A549 (cell line): ENCODE results near the gene GLRX3.

Experiments
- CEBPB ChIP-seq, 2 experiments: fragments of >200 bp in 1 of 2; sonication (Bioruptor Twin) in 1 of 2; formaldehyde crosslinking in 1 of 2; IDR thresholded peaks; 2 replicates each; pipeline ENCODE4 v1.6.1; 2012 to 2016
- EHMT2 ChIP-seq: fragments of 200-600 bp; sonication (generic); IDR thresholded peaks from 2 replicates; pipeline ENCODE4 v1.6.1; 2016; ENCODE audit warnings: antibody characterized with exemption, low read depth, mild to moderate bottlenecking, moderate library complexity
- KDM1A ChIP-seq: fragments of 200-600 bp; sonication (generic); IDR thresholded peaks from 2 replicates; pipeline ENCODE4 v1.6.1; 2016; ENCODE audit warnings: low read depth, mild to moderate bottlenecking
- NR3C1 ChIP-seq: fragments of >200 bp; sonication (Bioruptor Twin); formaldehyde crosslinking; IDR thresholded peaks from 3 replicates; pipeline ENCODE4 v1.6.1; 2017
- RCOR1 ChIP-seq: fragments of 150-350 bp; IDR thresholded peaks from 2 replicates; pipeline ENCODE4 v1.6.1; 2014; ENCODE audit warnings: antibody characterized with exemption, low read length, low read depth
- TF ChIP-seq, protein P1 (sequence below): fragments of >200 bp; sonication (Bioruptor Twin); formaldehyde crosslinking; IDR thresholded peaks from 3 replicates; pipeline ENCODE4 v1.5.1; 2016

DNA sequence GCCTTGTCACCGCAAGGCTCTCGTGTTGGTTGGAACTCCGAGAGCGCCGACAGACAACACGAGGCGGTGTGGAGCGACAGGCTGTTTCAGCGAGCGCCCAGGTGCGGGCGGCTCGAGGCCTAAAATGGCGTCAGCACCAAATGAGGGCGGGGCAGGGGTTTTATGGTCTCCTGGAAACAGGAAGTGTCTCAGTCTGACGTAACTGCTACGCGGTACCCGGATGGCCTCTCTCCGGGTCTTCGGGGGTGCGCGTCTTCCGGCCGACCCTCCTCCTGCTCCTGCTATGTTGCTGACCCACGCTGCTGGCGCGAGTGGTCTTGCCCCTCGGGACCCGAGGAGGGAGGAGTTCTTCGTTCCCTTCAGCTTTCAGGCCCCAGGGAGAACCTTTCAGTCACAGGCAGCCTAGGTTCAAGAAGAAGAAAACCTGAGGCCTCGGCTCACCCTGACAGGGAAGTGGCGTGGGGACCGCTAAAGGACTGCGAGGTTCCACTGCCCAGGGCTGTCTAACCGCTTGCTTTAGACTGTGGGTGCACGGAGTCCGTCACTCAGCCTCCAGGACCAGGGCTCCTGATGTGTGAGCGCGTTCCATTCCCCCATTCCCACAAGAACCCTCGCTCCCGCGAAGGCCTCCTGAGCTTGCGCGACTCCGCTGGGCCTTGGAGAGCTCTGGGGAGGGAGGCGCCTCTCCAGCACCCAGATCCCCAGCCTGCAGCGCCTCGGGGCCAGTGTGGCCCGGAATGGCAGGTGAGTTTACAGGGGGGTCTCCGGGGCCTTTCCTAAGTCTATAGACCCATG lies 77.3 kb downstream of the GLRX3 start:
- TF ChIP-seq RCOR1 (no peak), NR3C1 (no peak), CEBPB (IDR thresholded peaks at IDR 0.05) (no peak), EHMT2 (no peak), KDM1A (no peak)
- TF ChIP-seq, protein P1, sequence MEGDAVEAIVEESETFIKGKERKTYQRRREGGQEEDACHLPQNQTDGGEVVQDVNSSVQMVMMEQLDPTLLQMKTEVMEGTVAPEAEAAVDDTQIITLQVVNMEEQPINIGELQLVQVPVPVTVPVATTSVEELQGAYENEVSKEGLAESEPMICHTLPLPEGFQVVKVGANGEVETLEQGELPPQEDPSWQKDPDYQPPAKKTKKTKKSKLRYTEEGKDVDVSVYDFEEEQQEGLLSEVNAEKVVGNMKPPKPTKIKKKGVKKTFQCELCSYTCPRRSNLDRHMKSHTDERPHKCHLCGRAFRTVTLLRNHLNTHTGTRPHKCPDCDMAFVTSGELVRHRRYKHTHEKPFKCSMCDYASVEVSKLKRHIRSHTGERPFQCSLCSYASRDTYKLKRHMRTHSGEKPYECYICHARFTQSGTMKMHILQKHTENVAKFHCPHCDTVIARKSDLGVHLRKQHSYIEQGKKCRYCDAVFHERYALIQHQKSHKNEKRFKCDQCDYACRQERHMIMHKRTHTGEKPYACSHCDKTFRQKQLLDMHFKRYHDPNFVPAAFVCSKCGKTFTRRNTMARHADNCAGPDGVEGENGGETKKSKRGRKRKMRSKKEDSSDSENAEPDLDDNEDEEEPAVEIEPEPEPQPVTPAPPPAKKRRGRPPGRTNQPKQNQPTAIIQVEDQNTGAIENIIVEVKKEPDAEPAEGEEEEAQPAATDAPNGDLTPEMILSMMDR = no peak
